CD14-positive monocyte (primary cell): ENCODE measurements around the gene PSTPIP2. TPM values are rescaled to one million over a fixed set of nuclear protein-coding genes. Genes with fewer than 3 reads are reported as not detected.

Experiments
- DNase-seq, 3 donors: peaks; one replicate each; pipeline ENCODE4 v3.0.0-alpha.2; 2011 to 2022
- H2AFZ ChIP-seq: 2 replicates; pipeline ENCODE4 v1.6.0; 2012; ENCODE audit warnings: mild to moderate bottlenecking, low read depth, low read length, inconsistent platforms; ENCODE audit not compliant: insufficient read depth, poor library complexity, severe bottlenecking
- H3K27ac ChIP-seq, 2 donors: 1 replicate in 1 of 2; 2 replicates in 1 of 2; pipeline ENCODE4 v1.5.1; 2012 to 2013; ENCODE audit warnings: low read length in 2 of 2, control low read depth in 1 of 2, inconsistent platforms in 1 of 2, low read depth in 1 of 2, mild to moderate bottlenecking in 1 of 2
- H3K27me3 ChIP-seq, 2 donors: one replicate each; pipeline versions ENCODE4 v1.6.0 to v1.6.1; 2011 to 2013; ENCODE audit warnings: low read length in 2 of 2; ENCODE audit not compliant: control insufficient read depth in 2 of 2, insufficient read depth in 2 of 2
- H3K36me3 ChIP-seq, 2 donors: replicated peaks in 1 of 2; 1 replicate in 1 of 2; 2 replicates in 1 of 2; pipeline versions ENCODE4 v1.5.1 to v1.6.1; 2012 to 2013; ENCODE audit warnings: low read length in 2 of 2, control low read depth in 1 of 2, inconsistent platforms in 1 of 2, mild to moderate bottlenecking in 1 of 2; ENCODE audit not compliant: insufficient read depth in 2 of 2, control insufficient read depth in 1 of 2
- H3K4me1 ChIP-seq, 2 donors: 1 replicate in 1 of 2; 2 replicates in 1 of 2; pipeline versions ENCODE4 v1.5.1 to v1.6.1; 2012 to 2013; ENCODE audit warnings: low read length in 2 of 2, control low read depth in 1 of 2, inconsistent platforms in 1 of 2, mild to moderate bottlenecking in 1 of 2, moderate library complexity in 1 of 2; ENCODE audit not compliant: insufficient read depth in 2 of 2, control insufficient read depth in 1 of 2
- H3K4me2 ChIP-seq: replicated peaks from 2 replicates; pipeline ENCODE3; 2012; ENCODE audit warnings: low read length, moderate library complexity, mild to moderate bottlenecking; ENCODE audit not compliant: poor library complexity, severe bottlenecking; ENCODE audit errors: extremely low read depth
- H3K4me3 ChIP-seq, 3 experiments: fragments of 200-600 bp in 1 of 3; sonication (generic) in 1 of 3; replicated peaks in 1 of 3; 1 replicate in 2 of 3; 2 replicates in 1 of 3; pipeline ENCODE4 v1.5.1; 2011 to 2013; ENCODE audit warnings: low read length in 3 of 3, mild to moderate bottlenecking in 3 of 3, control low read depth in 2 of 3, low read depth in 2 of 3, inconsistent platforms in 1 of 3, moderate library complexity in 1 of 3
- H3K79me2 ChIP-seq: 2 replicates; pipeline ENCODE4 v1.6.0; 2012; ENCODE audit warnings: mild to moderate bottlenecking, control low read depth, inconsistent platforms, low read length, moderate library complexity; ENCODE audit not compliant: insufficient read depth
- H3K9ac ChIP-seq: 2 replicates; pipeline ENCODE4 v1.6.0; 2017; ENCODE audit warnings: low read length, mild to moderate bottlenecking; ENCODE audit not compliant: insufficient read depth, poor library complexity, severe bottlenecking
- H3K9me3 ChIP-seq, 2 donors: replicated peaks in 1 of 2; 1 replicate in 1 of 2; 2 replicates in 1 of 2; pipeline versions ENCODE4 v1.5.1 to v1.6.1; 2012 to 2013; ENCODE audit warnings: low read length in 2 of 2, control low read depth in 1 of 2; ENCODE audit not compliant: control insufficient read depth in 1 of 2, insufficient read depth in 1 of 2
- H4K20me1 ChIP-seq: 2 replicates; pipeline ENCODE4 v1.6.0; 2012; ENCODE audit warnings: mild to moderate bottlenecking, low read length, control low read depth, moderate library complexity; ENCODE audit not compliant: insufficient read depth
- H3K27ac Mint-ChIP-seq, 7 donors: one replicate each; pipeline ENCODE4 v1.8.0; 2020; ENCODE audit warnings: mild to moderate bottlenecking in 7 of 7, mixed read lengths in 7 of 7, moderate library complexity in 6 of 7, inconsistent platforms in 2 of 7
- H3K27me3 Mint-ChIP-seq, 3 donors: one replicate each; pipeline ENCODE4 v1.8.0; 2021 to 2022; ENCODE audit warnings: low read depth in 3 of 3, mild to moderate bottlenecking in 3 of 3, mixed read lengths in 3 of 3, moderate library complexity in 3 of 3, inconsistent platforms in 1 of 3
- H3K36me3 Mint-ChIP-seq, 2 donors: one replicate each; pipeline ENCODE4 v1.8.0; 2020; ENCODE audit warnings: mixed read lengths in 2 of 2, inconsistent platforms in 1 of 2, mild to moderate bottlenecking in 1 of 2
- H3K4me1 Mint-ChIP-seq: one replicate; pipeline ENCODE4 v1.8.0; 2020; ENCODE audit warnings: mild to moderate bottlenecking, mixed read lengths
- H3K4me3 Mint-ChIP-seq, 2 donors: one replicate each; pipeline ENCODE4 v1.8.0; 2020; ENCODE audit warnings: mild to moderate bottlenecking in 2 of 2, mixed read lengths in 2 of 2, moderate library complexity in 1 of 2
- H3K9me3 Mint-ChIP-seq, 7 donors: one replicate each; pipeline ENCODE4 v1.8.0; 2020 to 2022; ENCODE audit warnings: mixed read lengths in 7 of 7, mild to moderate bottlenecking in 6 of 7, moderate library complexity in 6 of 7, inconsistent platforms in 2 of 7
- WGBS: methylation state at CpG from one replicate; pipeline ENCODE4 v1.1.5; 2013; ENCODE audit warnings: missing lambda C conversion rate; ENCODE audit not compliant: insufficient coverage; 5-methylcytosine and 5-hydroxymethylcytosine counted together
- intact Hi-C, 2 donors: fragments of 100-400 bp; cut with micrococcal nuclease; formaldehyde crosslinking; loops; one replicate each; pipeline versions ENCODE4 v1.15.0 to v1.15.1; 2023
- polyA minus RNA-seq: library from RNA; depleted of rRNA, polyadenylated mRNA; stranded (reverse); fragments of >200 nt; gene quantifications from 2 replicates; pipeline ENCODE4 v1.2.3, GENCODE V29; 2012
- polyA plus RNA-seq, 3 donors: library from polyadenylated mRNA; depleted of rRNA in 1 of 3; unstranded in 2 of 3; stranded (reverse) in 1 of 3; fragments of 300-500 nt in 2 of 3; fragments of >200 nt in 1 of 3; fragmentation: Illumina TruSeq in 2 of 3; gene quantifications; 1 replicate in 2 of 3; 2 replicates in 1 of 3; pipeline ENCODE4 v1.2.3, GENCODE V29; 2012 to 2021
- total RNA-seq, 12 experiments: library from RNA in 1 of 12; stranded (reverse) in 1 of 12; fragments of 120-200 nt in 1 of 12; gene quantifications; one replicate each; pipeline ENCODE4 v1.2.4 and lab custom pipeline; 2013 to 2026; ENCODE audit warnings: mixed read lengths in 6 of 12, inconsistent platforms in 1 of 12
- TF ChIP-seq, protein P1 (sequence below): fragments of 200-600 bp; IDR thresholded peaks from one replicate; pipeline ENCODE4 v1.8.0; 2022; ENCODE audit warnings: antibody characterized with exemption, mild to moderate bottlenecking

The PSTPIP2 gene
- total RNA-seq (2013): 34.4 TPM
- polyA plus RNA-seq (10 to 100 TPM; 35.0 to 64.1 (median 42.3) TPM), polyA minus RNA-seq (15.4 and 23.3 TPM in 2 replicates), total RNA-seq (lab: John Stamatoyannopoulos, UW) (57.1 to 641 (median 68.3) reads per million in 11 experiments)

GRCh38 chr18:46071653-46072375, at the start of gene PSTPIP2:
Gene PSTPIP2 (minus strand): TSS chr18:46072260. CDS start chr18:46072188, 72 bp downstream.
- Mint-ChIP-seq H3K4me3 (peak within 1 kb of the TSS; percentile 88 to 97), H3K27me3 (peaks cover 0 to 1% (median 0%) of the 10 kb centered on the region in 3 donors), H3K4me1 (peaks cover 50% of the 10 kb centered on the region), H3K9me3 (no peaks in the 10 kb centered on the region), H3K27ac (peak within 1 kb of the TSS; percentile 90 to 95 (median 92)), H3K36me3 (peaks cover 6 to 8% of the 10 kb centered on the region in 2 donors)
- no peaks in the 10 kb centered on the region for H3K9me3 ChIP-seq
- intact Hi-C loops: loop anchor here (5.0 to 10.0 kb wide), 5 partner anchors 47 to 407 kb away; partner anchors contain the start of gene EPG5 (in 1 of the 2)
- peak; percentile 60 to 68 (median 61) for DNase-seq
- WGBS: under 1% methylated on average over 69 of the region's 75 CpGs
- peak within 1 kb of the TSS; percentile 96 for H3K4me2 ChIP-seq
- TF ChIP-seq, protein P1, sequence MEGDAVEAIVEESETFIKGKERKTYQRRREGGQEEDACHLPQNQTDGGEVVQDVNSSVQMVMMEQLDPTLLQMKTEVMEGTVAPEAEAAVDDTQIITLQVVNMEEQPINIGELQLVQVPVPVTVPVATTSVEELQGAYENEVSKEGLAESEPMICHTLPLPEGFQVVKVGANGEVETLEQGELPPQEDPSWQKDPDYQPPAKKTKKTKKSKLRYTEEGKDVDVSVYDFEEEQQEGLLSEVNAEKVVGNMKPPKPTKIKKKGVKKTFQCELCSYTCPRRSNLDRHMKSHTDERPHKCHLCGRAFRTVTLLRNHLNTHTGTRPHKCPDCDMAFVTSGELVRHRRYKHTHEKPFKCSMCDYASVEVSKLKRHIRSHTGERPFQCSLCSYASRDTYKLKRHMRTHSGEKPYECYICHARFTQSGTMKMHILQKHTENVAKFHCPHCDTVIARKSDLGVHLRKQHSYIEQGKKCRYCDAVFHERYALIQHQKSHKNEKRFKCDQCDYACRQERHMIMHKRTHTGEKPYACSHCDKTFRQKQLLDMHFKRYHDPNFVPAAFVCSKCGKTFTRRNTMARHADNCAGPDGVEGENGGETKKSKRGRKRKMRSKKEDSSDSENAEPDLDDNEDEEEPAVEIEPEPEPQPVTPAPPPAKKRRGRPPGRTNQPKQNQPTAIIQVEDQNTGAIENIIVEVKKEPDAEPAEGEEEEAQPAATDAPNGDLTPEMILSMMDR: no peak
- H2AFZ ChIP-seq: peak within 1 kb of the TSS; percentile 92
- H3K9ac ChIP-seq: peak within 1 kb of the TSS; percentile 95
- H3K36me3 ChIP-seq: no peaks in the 10 kb centered on the region
- H3K4me1 ChIP-seq: peaks cover 35 to 48% of the 10 kb centered on the region in 2 donors
- peaks cover 30% of the 10 kb centered on the region for H4K20me1 ChIP-seq
- peaks cover 58% of the 10 kb centered on the region for H3K79me2 ChIP-seq
- H3K4me3 ChIP-seq: peak within 1 kb of the TSS; percentile 78 to 97 (median 95)
- H3K27ac ChIP-seq: peak within 1 kb of the TSS; percentile 75 to 78
- H3K27me3 ChIP-seq: no peaks in the 10 kb centered on the region

DNA sequence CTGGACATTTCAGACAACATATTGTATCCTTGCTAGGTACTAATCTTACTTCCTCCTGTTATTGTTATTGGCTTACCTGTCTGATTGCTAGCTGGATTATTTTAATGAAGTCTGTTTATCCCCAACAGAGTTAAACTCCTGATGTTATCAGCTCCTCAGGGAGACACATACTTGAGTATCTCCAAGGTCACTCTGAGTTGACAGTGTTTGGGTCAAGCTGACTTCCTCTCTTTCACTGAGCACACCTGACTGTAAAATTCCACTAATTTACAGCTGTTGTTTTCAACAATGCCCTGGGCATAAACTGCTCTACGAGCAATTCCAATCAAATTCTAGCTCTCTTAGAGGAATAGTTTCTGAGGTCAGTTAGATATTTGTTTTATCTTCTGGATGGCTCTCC, 41.7 kb upstream of the PSTPIP2 start:
- H3K27me3 ChIP-seq: no peaks in the 10 kb centered on the region
- H3K27ac ChIP-seq: no peak overlapping the region
- no peaks in the 10 kb centered on the region for H3K4me1 ChIP-seq
- intact Hi-C loops: no loop called here
- Mint-ChIP-seq H3K4me3 (no peak overlapping the region), H3K4me1 (no peaks in the 10 kb centered on the region), H3K36me3 (peaks cover 41 to 69% of the 10 kb centered on the region in 2 donors), H3K27ac (peak overlapping the region in 1 of 7 donors; percentile 4), H3K27me3 (peaks cover 0 to 1% (median 0%) of the 10 kb centered on the region in 3 donors), H3K9me3 (peaks cover 0 to 5% (median 0%) of the 10 kb centered on the region in 7 donors)
- H3K36me3 ChIP-seq: peaks cover 23 to 66% of the 10 kb centered on the region in 2 donors
- no peaks in the 10 kb centered on the region for H4K20me1 ChIP-seq
- no CpG with 5 or more reads among the region's 1 CpG for whole genome bisulfite sequencing
- H3K9me3 ChIP-seq: no peaks in the 10 kb centered on the region
- H3K4me3 ChIP-seq: no peak overlapping the region
- no peak overlapping the region for H3K9ac ChIP-seq
- H3K79me2 ChIP-seq: peaks cover 16% of the 10 kb centered on the region
- H3K4me2 ChIP-seq: no peak overlapping the region
- TF ChIP-seq, protein P1: no peak
- no peak overlapping the region for H2AFZ ChIP-seq
- no peak for DNase-seq
